ENCODE measurements around the gene MAGEA2. TPM values are rescaled to one million over a fixed set of nuclear protein-coding genes. Genes with fewer than 3 reads are reported as not detected.
"Not testable (repeated sequence)": the region's sequence is repeated elsewhere in the genome, so short reads cannot be mapped to it uniquely, and the experiment has no call there.

Gene MAGEA2
- polyA plus RNA-seq, 1 of the 3 experiments (the other 2 are of a cell fraction) = 55.9 TPM

- CTCF ChIA-PET = not testable (repeated sequence)
Observed at GRCh38 chrX:152787062-152787461, 33.4 kb upstream of the MAGEA2 start.

GRCh38 chrX:152769549-152770289 lies 16.1 kb upstream of the MAGEA2 start, which contains the start of gene MAGEA6:
MAGEA6 (minus strand) TSS chrX:152769689; CDS start chrX:152767650, 2,039 bp downstream.
- CTCF ChIA-PET; DNase-seq; H4K20me1 ChIP-seq (ENCODE audit: insufficient read depth); H3F3A ChIP-seq (replicated peaks; ENCODE audit: insufficient read depth); H3K27ac ChIP-seq (ENCODE audit: low read depth in 2 of 2, low read length in 1 of 2); H3K79me2 ChIP-seq (ENCODE audit: insufficient read depth); H2AFZ ChIP-seq (ENCODE audit: low read depth); POLR2A ChIA-PET; H3K4me1 ChIP-seq (ENCODE audit: control insufficient read depth in 1 of 2, insufficient read depth in 2 of 2, low read depth in 1 of 2, low read length in 1 of 2); H3K9ac ChIP-seq; H3K4me2 ChIP-seq; H3K9me3 ChIP-seq; H3K9me2 ChIP-seq; H3K27me3 ChIP-seq (ENCODE audit: insufficient read depth); H3K36me3 ChIP-seq (replicated peaks in 1 of 2; ENCODE audit: control insufficient read depth in 1 of 2, insufficient read depth in 2 of 2, low read length in 1 of 2): not testable (repeated sequence)
- WGBS (ENCODE audit: low lambda C conversion rate) = no CpG with 5 or more reads among the region's 29 CpGs
- H3K4me3 ChIP-seq (ENCODE audit: low read depth in 2 of 2, low read length in 1 of 2) = peak within 1 kb of the TSS in 1 of 2 experiments; percentile 24; a peak in 1 of 4 replicates

More at GRCh38 chrX:152787062-152787461, 33.4 kb upstream of the MAGEA2 start:
- H3K9ac ChIP-seq; H3K79me2 ChIP-seq (ENCODE audit: insufficient read depth); H3K4me3 ChIP-seq (ENCODE audit: low read depth in 2 of 2, low read length in 1 of 2); H3K27me3 ChIP-seq (ENCODE audit: insufficient read depth); H3K4me2 ChIP-seq; H2AFZ ChIP-seq (ENCODE audit: low read depth); H4K20me1 ChIP-seq (ENCODE audit: insufficient read depth); H3K9me3 ChIP-seq; H3K9me2 ChIP-seq; H3F3A ChIP-seq (replicated peaks; ENCODE audit: insufficient read depth); H3K4me1 ChIP-seq (ENCODE audit: control insufficient read depth in 1 of 2, insufficient read depth in 2 of 2, low read depth in 1 of 2, low read length in 1 of 2); H3K36me3 ChIP-seq (replicated peaks in 1 of 2; ENCODE audit: control insufficient read depth in 1 of 2, insufficient read depth in 2 of 2, low read length in 1 of 2); POLR2A ChIA-PET; DNase-seq; H3K27ac ChIP-seq (ENCODE audit: low read depth in 2 of 2, low read length in 1 of 2): not testable (repeated sequence)
- WGBS (ENCODE audit: low lambda C conversion rate) = no CpG with 5 or more reads among the region's 3 CpGs

GRCh38 chrX:152766562-152766961 lies 12.9 kb upstream of the MAGEA2 start:
- CTCF ChIA-PET; H3K9me3 ChIP-seq; H3K27me3 ChIP-seq (ENCODE audit: insufficient read depth); H2AFZ ChIP-seq (ENCODE audit: low read depth); H3K9me2 ChIP-seq; H3K4me3 ChIP-seq (ENCODE audit: low read depth in 2 of 2, low read length in 1 of 2); H3K4me1 ChIP-seq (ENCODE audit: control insufficient read depth in 1 of 2, insufficient read depth in 2 of 2, low read depth in 1 of 2, low read length in 1 of 2); H3K4me2 ChIP-seq; H4K20me1 ChIP-seq (ENCODE audit: insufficient read depth); H3F3A ChIP-seq (replicated peaks; ENCODE audit: insufficient read depth); H3K36me3 ChIP-seq (replicated peaks in 1 of 2; ENCODE audit: control insufficient read depth in 1 of 2, insufficient read depth in 2 of 2, low read length in 1 of 2); DNase-seq; H3K27ac ChIP-seq (ENCODE audit: low read depth in 2 of 2, low read length in 1 of 2); POLR2A ChIA-PET; H3K79me2 ChIP-seq (ENCODE audit: insufficient read depth); H3K9ac ChIP-seq: not testable (repeated sequence)
- 72% methylated on average over 7 of the region's 9 CpGs for WGBS (ENCODE audit: low lambda C conversion rate)

GRCh38 chrX:152761582-152761981 lies 7.9 kb upstream of the MAGEA2 start:
- H3K79me2 ChIP-seq (ENCODE audit: insufficient read depth); H2AFZ ChIP-seq (ENCODE audit: low read depth); H3K4me2 ChIP-seq; CTCF ChIA-PET; H3K27ac ChIP-seq (ENCODE audit: low read depth in 2 of 2, low read length in 1 of 2); H3K4me1 ChIP-seq (ENCODE audit: control insufficient read depth in 1 of 2, insufficient read depth in 2 of 2, low read depth in 1 of 2, low read length in 1 of 2); H3K9ac ChIP-seq; POLR2A ChIA-PET; H4K20me1 ChIP-seq (ENCODE audit: insufficient read depth); H3K9me3 ChIP-seq; H3K9me2 ChIP-seq; H3K36me3 ChIP-seq (replicated peaks in 1 of 2; ENCODE audit: control insufficient read depth in 1 of 2, insufficient read depth in 2 of 2, low read length in 1 of 2); H3K27me3 ChIP-seq (ENCODE audit: insufficient read depth); DNase-seq; H3K4me3 ChIP-seq (ENCODE audit: low read depth in 2 of 2, low read length in 1 of 2); H3F3A ChIP-seq (replicated peaks; ENCODE audit: insufficient read depth): not testable (repeated sequence)
- WGBS (ENCODE audit: low lambda C conversion rate) = 14% methylated on average over 1 of the region's 7 CpGs

GRCh38 chrX:152759544-152759943 lies 5.9 kb upstream of the MAGEA2 start:
- H4K20me1 ChIP-seq (ENCODE audit: insufficient read depth); H3K27me3 ChIP-seq (ENCODE audit: insufficient read depth); H3F3A ChIP-seq (replicated peaks; ENCODE audit: insufficient read depth); H3K4me3 ChIP-seq (ENCODE audit: low read depth in 2 of 2, low read length in 1 of 2); CTCF ChIA-PET; DNase-seq; H3K79me2 ChIP-seq (ENCODE audit: insufficient read depth); H3K27ac ChIP-seq (ENCODE audit: low read depth in 2 of 2, low read length in 1 of 2); H3K9me3 ChIP-seq; H3K9ac ChIP-seq; H3K9me2 ChIP-seq; POLR2A ChIA-PET; H3K36me3 ChIP-seq (replicated peaks in 1 of 2; ENCODE audit: control insufficient read depth in 1 of 2, insufficient read depth in 2 of 2, low read length in 1 of 2); H3K4me2 ChIP-seq; H3K4me1 ChIP-seq (ENCODE audit: control insufficient read depth in 1 of 2, insufficient read depth in 2 of 2, low read depth in 1 of 2, low read length in 1 of 2); H2AFZ ChIP-seq (ENCODE audit: low read depth): not testable (repeated sequence)
- WGBS (ENCODE audit: low lambda C conversion rate) = 68% methylated on average over 4 of the region's 7 CpGs

- WGBS (ENCODE audit: low lambda C conversion rate) = 0% methylated on average over 1 of the region's 2 CpGs
- POLR2A ChIA-PET; H3F3A ChIP-seq (replicated peaks; ENCODE audit: insufficient read depth); H3K27ac ChIP-seq (ENCODE audit: low read depth in 2 of 2, low read length in 1 of 2); H3K9me2 ChIP-seq; H3K79me2 ChIP-seq (ENCODE audit: insufficient read depth); H3K4me3 ChIP-seq (ENCODE audit: low read depth in 2 of 2, low read length in 1 of 2); H3K4me2 ChIP-seq; DNase-seq; H3K9ac ChIP-seq; H3K9me3 ChIP-seq; H3K27me3 ChIP-seq (ENCODE audit: insufficient read depth); H4K20me1 ChIP-seq (ENCODE audit: insufficient read depth); CTCF ChIA-PET; H3K36me3 ChIP-seq (replicated peaks in 1 of 2; ENCODE audit: control insufficient read depth in 1 of 2, insufficient read depth in 2 of 2, low read length in 1 of 2); H3K4me1 ChIP-seq (ENCODE audit: control insufficient read depth in 1 of 2, insufficient read depth in 2 of 2, low read depth in 1 of 2, low read length in 1 of 2); H2AFZ ChIP-seq (ENCODE audit: low read depth): not testable (repeated sequence)
Observed at GRCh38 chrX:152758918-152759317, 5.3 kb upstream of the MAGEA2 start, which contains the start of gene CSAG3. CSAG3 (plus strand) TSS chrX:152759218.
